ENCODE data around the gene RAB20. TPM values are rescaled to one million over a fixed set of nuclear protein-coding genes. Genes with fewer than 3 reads are reported as not detected.

RAB20 gene
- total and polyA plus RNA-seq, 10 of the 15 experiments (the other 5 are each of a cell fraction or from before 2014, with no cell fraction given): 0.48 to 33.1 (median 9.6) TPM

GRCh38 chr13:110572778-110573118, 11.2 kb upstream of the RAB20 start:
- no peaks in the 10 kb centered on the region; a peak in 1 of 4 replicates for H3K27me3 ChIP-seq (replicated peaks in 1 of 2; ENCODE audit: control insufficient read depth in 2 of 2, insufficient read depth in 2 of 2, low read length in 1 of 2)

GRCh38 chr13:110571896-110572777, 10.6 kb upstream of the RAB20 start:
- no peaks in the 10 kb centered on the region for H3K36me3 ChIP-seq (ENCODE audit: control insufficient read depth in 2 of 2, insufficient read depth in 2 of 2, low read length in 1 of 2)
- H3K4me1 ChIP-seq (ENCODE audit: control insufficient read depth, insufficient read depth, low read length): peaks cover 18% of the 10 kb centered on the region
- no peaks in the 10 kb centered on the region for H3K9me3 ChIP-seq (replicated peaks; ENCODE audit: control insufficient read depth, insufficient read depth, low read length)
- no peak for ATAC-seq
- intact Hi-C loops (cut with micrococcal nuclease; ENCODE audit: unreplicated experiment) (no loop called here), in situ Hi-C loops (cut with MboI) (no loop called here)
- FAIRE-seq: no peak
- SMC1A ChIA-PET (ENCODE audit: uncharacterized antibody, unreplicated experiment): interaction anchor here (1.0 to 1.1 kb wide), 2 partner anchors 23 to 45 kb away, joined by 3 read pairs; no protein-coding TSS in a partner anchor
- no peaks in the 10 kb centered on the region; a peak in 1 of 4 replicates for H3K27me3 ChIP-seq (replicated peaks in 1 of 2; ENCODE audit: control insufficient read depth in 2 of 2, insufficient read depth in 2 of 2, low read length in 1 of 2)
- no peak overlapping the region for H3K4me2 ChIP-seq (ENCODE audit: control insufficient read depth, insufficient read depth)
- no peak overlapping the region for H3K27ac ChIP-seq (ENCODE audit: control insufficient read depth, insufficient read depth)
- no peak for DNase-seq (ENCODE audit: low read depth, low spot score)
- BruUV-seq (replicated peaks): no TSS peak
- H3K4me3 ChIP-seq: no peak overlapping the region
- H2AFZ ChIP-seq (ENCODE audit: control insufficient read depth, low read depth, low read length): no peak overlapping the region
- no peaks in the 10 kb centered on the region for H4K20me1 ChIP-seq (ENCODE audit: control insufficient read depth, insufficient read depth)
- POLR2A ChIA-PET: no interaction called here
- RAD21 ChIA-PET (ENCODE audit: unreplicated experiment): interaction anchor here (0.6 to 1.5 kb wide), 3 partner anchors 53 to 117 kb away, joined by 3 to 7 read pairs (median 4); no protein-coding TSS in a partner anchor
- H3K9ac ChIP-seq (ENCODE audit: control insufficient read depth, insufficient read depth, low read length): no peak overlapping the region
- CTCF ChIA-PET: no interaction called here
- 55% methylated on average over 20 of the region's 20 CpGs for WGBS (ENCODE audit: insufficient coverage, insufficient replicate concordance, low lambda C conversion rate, missing lambda C conversion rate)
- H3K79me2 ChIP-seq (ENCODE audit: control insufficient read depth, insufficient read depth, low read length): no peaks in the 10 kb centered on the region
- TF ChIP-seq RELA (IDR thresholded peaks at IDR 0.05; ENCODE audit: borderline replicate concordance, partially characterized antibody) (no peak), WRNIP1 (IDR thresholded peaks at IDR 0.05; ENCODE audit: borderline replicate concordance, low read depth, low read length) (no peak), BMI1 (IDR thresholded peaks at IDR 0.05; ENCODE audit: borderline replicate concordance) (no peak), CBX3 (IDR thresholded peaks at IDR 0.05; ENCODE audit: borderline replicate concordance, low read depth) (no peak), SREBF2 (IDR thresholded peaks at IDR 0.05; ENCODE audit: low read length) (no peak), BCLAF1 (IDR thresholded peaks at IDR 0.05) (no peak), MXI1 (IDR thresholded peaks at IDR 0.05; ENCODE audit: low read depth, low read length) (no peak), E4F1 (IDR thresholded peaks at IDR 0.05; ENCODE audit: borderline replicate concordance, partially characterized antibody) (no peak)

More at GRCh38 chr13:110572778-110573118, 11.2 kb upstream of the RAB20 start:
- Histone ChIP-seq H4K20me1 (ENCODE audit: control insufficient read depth, insufficient read depth) (no peaks in the 10 kb centered on the region), H3K4me3 (no peak overlapping the region), H3K9me3 (replicated peaks; ENCODE audit: control insufficient read depth, insufficient read depth, low read length) (no peaks in the 10 kb centered on the region), H3K4me1 (ENCODE audit: control insufficient read depth, insufficient read depth, low read length) (peaks cover 18% of the 10 kb centered on the region), H3K4me2 (ENCODE audit: control insufficient read depth, insufficient read depth) (no peak overlapping the region), H3K79me2 (ENCODE audit: control insufficient read depth, insufficient read depth, low read length) (no peaks in the 10 kb centered on the region), H3K36me3 (ENCODE audit: control insufficient read depth in 2 of 2, insufficient read depth in 2 of 2, low read length in 1 of 2) (no peaks in the 10 kb centered on the region), H3K27ac (ENCODE audit: control insufficient read depth, insufficient read depth) (no peak overlapping the region), H2AFZ (ENCODE audit: control insufficient read depth, low read depth, low read length) (no peak overlapping the region), H3K9ac (ENCODE audit: control insufficient read depth, insufficient read depth, low read length) (no peak overlapping the region)
- BruUV-seq (replicated peaks): no TSS peak
- TF ChIP-seq SMAD1 (IDR thresholded peaks at IDR 0.05; ENCODE audit: low read depth, partially characterized antibody): no peak
- peak; percentile 22; the same call in 1 of the 2 replicates for TF ChIP-seq ZNF384 (IDR thresholded peaks at IDR 0.05; ENCODE audit: borderline replicate concordance, low read depth, low read length)
- FAIRE-seq (no peak), ATAC-seq (no peak), DNase-seq (ENCODE audit: low read depth, low spot score) (no peak)
- ChIA-PET CTCF (no interaction called here), POLR2A (no interaction called here), RAD21 (ENCODE audit: unreplicated experiment) (interaction anchor here (0.6 to 1.5 kb wide), 4 partner anchors 44 to 117 kb away, joined by 3 to 7 read pairs (median 4); no protein-coding TSS in a partner anchor), SMC1A (ENCODE audit: uncharacterized antibody, unreplicated experiment) (interaction anchor here (1.0 kb wide), 1 partner anchor 23 kb away, joined by 3 read pairs; no protein-coding TSS in a partner anchor)
- 47% methylated on average over 2 of the region's 2 CpGs for WGBS (ENCODE audit: insufficient coverage, insufficient replicate concordance, low lambda C conversion rate, missing lambda C conversion rate)
- intact Hi-C loops (cut with micrococcal nuclease; ENCODE audit: unreplicated experiment) (no loop called here), in situ Hi-C loops (cut with MboI) (no loop called here)
